Hematopoietic multipotent progenitor cell (in vitro differentiated cells): Measurements from ENCODE around the gene ARHGAP22. TPM values are rescaled to one million over a fixed set of nuclear protein-coding genes. Genes with fewer than 3 reads are reported as not detected.
A peak's percentile ranks its signal among the peaks of the same experiment; 100 is the strongest.

Source experiments
- DNase-seq, 3 donors: peaks; one replicate each; pipeline ENCODE4 v3.0.0-alpha.2; 2011 to 2015; ENCODE audit warnings: low read depth in 2 of 3, low spot score in 2 of 3
- total RNA-seq: library from RNA; depleted of rRNA; stranded (reverse); fragments of >200 nt; gene quantifications from one replicate; pipeline ENCODE4 v1.2.3, GENCODE V29; 2012

ARHGAP22 gene
- total RNA-seq, 1 donor = 67.3 TPM

- DNase-seq = no peak
Observed at GRCh38 chr10:48554656-48555055, 50.2 kb downstream of the ARHGAP22 start.

DNA sequence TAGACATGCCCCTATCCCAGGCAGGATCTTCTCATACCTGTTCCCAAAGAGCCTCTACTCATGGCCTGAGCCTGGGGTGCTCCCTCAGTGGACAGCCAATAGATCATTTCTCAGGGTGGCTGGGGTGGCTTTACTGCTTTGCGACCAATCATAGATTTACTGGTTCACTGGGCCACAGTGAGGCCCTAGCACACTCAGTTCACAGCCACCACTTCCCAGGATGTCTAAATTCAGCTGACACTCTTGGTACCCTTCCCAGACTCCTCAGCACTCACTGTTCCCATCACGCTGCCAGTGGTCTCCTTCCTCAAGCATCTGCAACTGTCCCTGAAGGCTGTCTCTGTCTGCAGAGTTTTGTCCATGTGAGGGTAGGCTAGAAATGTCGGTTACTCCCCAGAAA, 50.6 kb downstream of the ARHGAP22 start:
- no peak for DNase-seq

GRCh38 chr10:48552946-48553564, 51.8 kb downstream of the ARHGAP22 start:
- DNase-seq = no peak

- peak in 2 of 3 donors; percentile 59 to 81 for DNase-seq
Observed at GRCh38 chr10:48551861-48552591, 52.8 kb downstream of the ARHGAP22 start.

GRCh38 chr10:48550977-48551376, 53.9 kb downstream of the ARHGAP22 start:
- DNase-seq = peak in 1 of 3 donors; percentile 18

GRCh38 chr10:48550071-48550691, 54.7 kb downstream of the ARHGAP22 start:
- DNase-seq = no peak

GRCh38 chr10:48549236-48549635, 55.6 kb downstream of the ARHGAP22 start:
- no peak for DNase-seq

DNA sequence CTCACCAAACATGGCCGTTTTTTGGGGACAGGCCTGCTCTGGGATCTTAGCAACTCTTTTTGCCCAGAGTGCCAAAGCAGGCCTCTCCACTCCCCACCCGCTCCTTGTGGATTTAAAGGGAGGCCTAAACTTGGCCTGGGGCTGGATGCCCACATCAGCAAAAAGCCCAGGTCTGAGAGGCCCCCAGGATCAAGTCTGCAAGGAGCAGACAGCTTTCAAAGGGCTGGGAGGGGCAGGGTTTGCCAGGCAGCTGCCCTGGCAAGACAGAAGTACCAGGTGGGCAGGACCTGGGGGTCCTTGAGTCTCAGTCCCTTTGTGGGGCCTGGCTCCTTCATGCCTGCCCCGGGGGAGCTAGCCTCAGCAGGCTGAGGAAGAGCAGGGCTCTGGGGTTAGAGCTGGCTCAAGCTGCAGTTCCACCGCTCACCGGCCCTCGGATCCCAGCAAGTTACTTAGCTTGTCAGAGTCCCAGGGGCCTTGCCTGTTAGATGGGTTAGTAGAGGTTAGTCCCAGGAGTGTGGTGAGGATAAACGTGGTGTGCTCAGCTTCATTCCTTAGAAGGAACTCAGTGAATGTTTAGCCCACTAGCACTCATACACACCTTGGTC, 56.2 kb downstream of the ARHGAP22 start:
- no peak for DNase-seq

- DNase-seq = no peak
Observed at GRCh38 chr10:48547981-48548380, 56.9 kb downstream of the ARHGAP22 start.

GRCh38 chr10:48547061-48547895, 57.6 kb downstream of the ARHGAP22 start:
- DNase-seq = no peak

GRCh38 chr10:48545462-48546145, 59.3 kb downstream of the ARHGAP22 start:
- DNase-seq = no peak

GRCh38 chr10:48543182-48543844, 61.6 kb downstream of the ARHGAP22 start:
- DNase-seq = no peak

DNA sequence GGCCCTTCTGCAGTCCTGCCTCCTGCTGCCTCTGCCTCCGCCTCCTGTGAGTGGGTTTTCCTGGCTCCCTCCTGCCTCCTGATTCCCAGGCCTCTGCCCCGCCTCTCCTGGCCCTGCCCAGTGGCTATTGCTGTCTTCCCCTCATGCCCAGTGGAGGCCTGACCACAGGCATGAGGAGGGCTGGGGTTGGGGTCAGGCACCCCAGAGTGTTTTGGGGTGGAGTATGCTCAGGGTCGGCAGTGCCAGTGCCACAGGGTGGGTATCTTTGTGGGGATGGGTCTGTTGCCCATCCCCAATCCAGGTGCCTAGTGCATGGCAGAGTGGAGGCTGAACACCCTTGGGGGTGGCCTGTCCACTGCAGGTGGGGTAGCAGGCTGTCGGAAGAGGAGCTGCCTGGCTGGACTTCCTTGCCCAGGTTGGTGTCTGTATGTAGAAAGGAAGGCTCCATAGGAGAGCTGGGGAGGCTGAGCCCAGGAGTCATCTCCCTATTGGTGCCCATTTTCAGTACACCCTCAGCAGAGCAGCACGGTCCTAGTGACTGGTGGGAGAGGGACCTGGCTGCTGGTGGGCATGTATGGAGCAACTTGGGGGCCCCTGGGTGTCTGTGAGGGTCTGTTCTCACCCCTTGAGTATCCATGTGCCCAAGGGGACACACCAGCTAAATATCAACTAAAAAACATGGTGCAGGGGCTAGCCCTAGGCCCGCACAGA, 62.2 kb downstream of the ARHGAP22 start:
- DNase-seq = no peak

DNA sequence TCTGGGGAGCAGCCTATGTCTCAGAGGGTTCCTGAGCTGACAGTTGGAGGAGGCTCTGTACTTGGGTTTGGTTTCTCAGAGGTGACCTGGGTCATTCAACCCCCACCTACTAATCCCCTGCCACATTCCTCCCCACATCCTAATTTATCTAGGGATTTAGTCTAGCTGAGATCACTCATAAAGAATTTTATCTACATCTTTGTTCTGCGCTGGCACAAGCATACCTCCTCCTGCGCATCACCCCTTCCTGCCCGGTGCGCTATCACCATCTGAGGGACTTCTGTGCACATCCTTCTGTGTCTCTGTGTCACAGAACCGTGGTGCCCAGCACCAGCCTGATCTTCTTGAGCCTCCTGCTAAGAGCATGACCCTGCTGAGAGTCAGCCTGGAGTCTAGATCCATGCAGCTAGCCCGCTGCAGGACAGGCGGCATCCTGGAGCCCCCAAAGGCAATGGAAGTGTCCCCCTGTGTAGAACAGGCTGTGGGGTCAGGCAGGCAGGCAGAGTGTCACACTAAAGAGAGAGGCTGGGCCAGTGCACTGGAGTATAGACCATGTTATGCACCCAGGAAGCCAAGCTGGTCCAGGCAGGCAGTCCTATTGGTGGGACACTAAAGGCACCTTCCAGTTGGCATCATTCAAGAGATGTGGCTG, 63.6 kb downstream of the ARHGAP22 start:
- DNase-seq = no peak

DNA sequence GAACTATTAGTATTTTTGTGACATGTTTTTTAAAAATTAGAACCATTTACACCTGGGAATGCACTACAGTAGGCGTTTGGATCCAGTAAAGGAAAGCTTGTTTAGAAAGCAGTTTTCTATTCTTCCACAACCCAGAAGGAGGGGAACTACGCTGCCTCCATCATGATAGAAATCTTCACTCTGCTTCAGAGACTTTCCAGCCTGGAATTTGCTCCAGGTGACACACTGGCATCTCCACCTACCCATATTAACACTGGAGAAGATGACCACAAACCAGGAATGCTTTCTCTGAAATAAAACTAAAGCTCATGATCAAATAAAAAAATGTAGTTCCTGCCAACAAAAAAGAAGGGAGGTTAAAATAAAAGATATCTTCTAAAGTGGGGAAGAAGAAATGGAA, 66.3 kb downstream of the ARHGAP22 start:
- DNase-seq = no peak

- DNase-seq = no peak
Observed at GRCh38 chr10:48536916-48537890, 67.7 kb downstream of the ARHGAP22 start.

DNA sequence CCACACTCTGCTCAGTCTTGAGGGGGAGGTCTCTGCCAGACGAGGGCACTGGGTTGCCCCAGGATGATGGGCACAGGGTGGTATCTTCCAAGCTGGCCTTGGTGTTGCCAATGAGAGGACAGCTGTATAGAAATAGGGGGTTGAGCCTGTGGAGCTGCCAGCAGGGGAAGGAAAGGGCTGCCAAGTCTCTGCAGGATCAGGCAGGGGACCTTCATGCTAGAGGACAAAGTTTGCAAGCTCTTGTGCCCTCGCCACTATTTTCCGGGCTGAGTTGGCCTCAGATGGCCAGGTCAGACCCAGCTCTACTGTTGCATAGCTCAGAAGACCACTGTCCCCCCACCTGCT, 68.7 kb downstream of the ARHGAP22 start:
- DNase-seq = no peak
